Measurements from ENCODE around the gene LOXL1. TPM values are rescaled to one million over a fixed set of nuclear protein-coding genes. Genes with fewer than 3 reads are reported as not detected.

The LOXL1 gene, protein sequence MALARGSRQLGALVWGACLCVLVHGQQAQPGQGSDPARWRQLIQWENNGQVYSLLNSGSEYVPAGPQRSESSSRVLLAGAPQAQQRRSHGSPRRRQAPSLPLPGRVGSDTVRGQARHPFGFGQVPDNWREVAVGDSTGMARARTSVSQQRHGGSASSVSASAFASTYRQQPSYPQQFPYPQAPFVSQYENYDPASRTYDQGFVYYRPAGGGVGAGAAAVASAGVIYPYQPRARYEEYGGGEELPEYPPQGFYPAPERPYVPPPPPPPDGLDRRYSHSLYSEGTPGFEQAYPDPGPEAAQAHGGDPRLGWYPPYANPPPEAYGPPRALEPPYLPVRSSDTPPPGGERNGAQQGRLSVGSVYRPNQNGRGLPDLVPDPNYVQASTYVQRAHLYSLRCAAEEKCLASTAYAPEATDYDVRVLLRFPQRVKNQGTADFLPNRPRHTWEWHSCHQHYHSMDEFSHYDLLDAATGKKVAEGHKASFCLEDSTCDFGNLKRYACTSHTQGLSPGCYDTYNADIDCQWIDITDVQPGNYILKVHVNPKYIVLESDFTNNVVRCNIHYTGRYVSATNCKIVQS
- total RNA-seq = 14.0 TPM
- long read RNA-seq, partial matches to known transcripts = 0 of 4 reads
- long read RNA-seq, other reads (novel, unspliced or antisense) = 2 of 4 reads

DNA sequence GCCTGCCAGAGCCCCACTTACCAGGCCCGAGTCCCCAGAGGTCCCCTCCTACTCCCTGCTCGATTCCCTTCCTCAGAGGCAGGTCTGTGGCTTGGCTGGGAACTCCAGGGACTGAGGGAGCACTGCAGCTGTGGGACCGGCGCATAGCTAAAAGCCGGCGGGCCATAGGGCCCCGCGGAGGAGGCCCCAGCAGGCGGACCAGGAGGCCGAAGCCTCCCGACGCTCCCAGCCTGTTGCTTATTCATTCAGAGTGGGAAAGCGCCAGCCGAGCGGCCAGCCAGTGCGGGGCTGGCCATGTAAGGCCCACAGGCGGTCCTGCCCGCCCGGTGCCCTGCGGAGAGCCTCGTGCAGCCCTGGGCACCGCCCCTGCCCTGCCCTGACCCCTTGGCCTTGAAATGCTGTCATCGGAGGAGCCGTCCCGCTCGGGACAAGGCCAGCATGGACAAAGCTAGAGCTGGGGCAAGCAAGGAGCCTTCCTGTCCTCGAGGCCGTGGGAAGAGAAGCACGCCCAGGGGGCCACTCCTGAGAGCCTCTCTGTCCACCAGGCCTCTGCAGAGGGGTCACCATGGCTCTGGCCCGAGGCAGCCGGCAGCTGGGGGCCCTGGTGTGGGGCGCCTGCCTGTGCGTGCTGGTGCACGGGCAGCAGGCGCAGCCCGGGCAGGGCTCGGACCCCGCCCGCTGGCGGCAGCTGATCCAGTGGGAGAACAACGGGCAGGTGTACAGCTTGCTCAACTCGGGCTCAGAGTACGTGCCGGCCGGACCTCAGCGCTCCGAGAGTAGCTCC lies at the start of gene LOXL1:
Gene LOXL1, plus strand, starts transcription at position 244 of the 784 bp plus-strand sequence. Its CDS starts 322 bp downstream, at position 566.
- DNase-seq (ENCODE audit: low spot score) = peak; percentile 92

DNA sequence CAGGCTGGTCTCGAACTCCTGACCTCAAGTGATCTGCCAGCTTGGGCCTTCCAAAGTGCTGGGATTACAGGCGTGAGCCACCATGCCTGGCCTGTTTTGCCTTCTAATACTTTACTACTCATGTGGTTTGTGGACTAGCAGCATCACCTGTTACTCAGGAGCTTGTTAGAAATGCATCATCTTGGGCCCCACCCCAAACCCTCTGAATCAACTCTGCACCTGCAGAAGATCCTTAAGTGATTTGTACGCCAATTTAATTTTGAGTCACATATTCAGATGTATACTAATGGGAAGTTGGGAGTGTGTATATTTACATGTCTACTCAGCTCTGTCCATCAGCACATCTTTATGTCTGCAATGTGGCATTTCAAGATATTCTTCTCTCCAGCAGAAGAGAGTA lies 46.8 kb upstream of the LOXL1 start:
- no peak for DNase-seq (ENCODE audit: low spot score)

DNA sequence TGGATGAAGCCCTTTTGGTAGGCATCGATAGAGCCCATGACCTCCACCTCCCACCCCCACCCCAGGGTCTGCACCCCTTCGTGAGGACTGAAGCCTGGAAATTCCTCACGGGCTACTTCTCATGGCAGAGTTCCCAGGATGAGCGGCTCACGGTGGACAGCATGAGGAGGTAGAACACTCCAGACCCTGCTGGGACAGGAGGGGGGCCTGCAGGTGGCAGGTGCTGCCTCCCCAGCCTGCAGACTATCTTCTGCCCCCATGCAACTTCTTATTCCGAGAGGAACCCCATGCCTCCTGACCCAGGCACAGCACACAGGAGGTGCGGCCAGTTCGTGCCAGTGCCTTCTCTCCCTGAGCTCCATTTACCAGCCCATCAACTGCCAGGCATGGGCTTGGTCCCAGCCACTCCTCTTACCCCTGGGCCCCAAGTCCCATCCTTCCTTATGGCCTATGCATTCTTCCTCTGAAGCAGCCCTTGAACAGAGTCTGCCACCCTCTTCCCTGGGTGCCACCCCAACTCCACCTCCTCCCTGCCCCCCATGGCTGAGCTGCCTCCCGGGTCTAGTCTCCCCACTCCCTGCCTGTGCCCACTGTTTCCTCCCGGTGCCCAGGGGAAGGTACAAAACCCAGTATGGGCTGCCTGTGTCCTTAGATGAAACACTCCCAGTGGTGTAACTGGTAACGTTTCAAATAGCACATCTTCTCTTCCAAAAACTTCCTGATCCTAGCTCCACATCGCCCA lies 44.5 kb upstream of the LOXL1 start:
- peak; percentile 59 for DNase-seq (ENCODE audit: low spot score)

DNA sequence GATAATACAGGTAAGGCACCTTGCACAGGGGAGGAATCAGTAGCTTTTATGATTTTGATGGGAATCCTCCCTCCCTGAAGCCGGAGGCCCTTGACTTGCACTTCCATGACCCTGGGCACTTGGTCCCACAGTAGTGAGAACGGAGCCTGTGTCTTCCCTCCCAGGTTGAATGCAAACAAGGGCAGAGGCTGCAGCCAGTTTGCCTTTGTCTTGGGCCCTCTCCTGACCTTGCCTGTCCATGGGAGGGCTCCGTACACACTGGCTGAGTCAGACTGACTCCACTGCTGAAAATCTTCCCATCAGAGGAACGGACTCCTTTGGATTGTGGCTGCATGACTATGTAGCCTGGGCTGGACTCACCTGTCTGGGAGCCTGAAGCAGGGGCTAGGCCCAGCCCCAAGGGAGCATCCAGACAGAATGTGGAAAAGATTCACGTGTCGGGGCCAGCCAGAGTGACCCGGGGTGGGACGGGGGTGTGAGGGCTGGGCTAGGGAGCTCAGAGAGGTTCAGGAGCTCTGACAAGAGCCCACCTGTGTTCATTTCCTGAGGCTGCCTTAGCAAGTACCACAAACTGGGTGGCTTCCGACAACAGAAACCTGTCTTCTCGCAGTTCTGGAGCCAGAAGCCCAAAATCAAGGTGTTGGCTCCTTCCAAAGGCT lies 43.4 kb upstream of the LOXL1 start:
- DNase-seq (ENCODE audit: low spot score) = peak; percentile 75

DNA sequence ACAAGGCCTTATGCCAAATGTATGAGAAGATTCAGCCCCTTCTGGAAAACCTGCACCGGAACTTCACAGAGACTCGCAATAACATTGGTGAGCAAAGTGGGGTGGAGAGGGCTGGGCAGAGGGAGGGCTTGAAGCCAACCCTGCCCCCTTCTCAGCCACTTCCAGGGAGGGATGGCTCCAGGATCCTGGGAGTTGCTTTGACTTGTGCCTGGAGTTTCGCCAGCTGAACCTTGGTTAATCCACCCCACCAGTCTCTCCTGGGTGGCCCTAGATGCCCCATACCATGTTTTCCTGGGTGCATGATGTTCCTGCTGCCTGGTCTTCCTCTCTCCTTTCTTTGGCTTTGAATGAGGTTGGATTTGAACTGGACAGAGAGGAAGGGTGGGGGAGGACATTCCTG lies 42.1 kb upstream of the LOXL1 start:
- DNase-seq (ENCODE audit: low spot score) = peak; percentile 43

DNA sequence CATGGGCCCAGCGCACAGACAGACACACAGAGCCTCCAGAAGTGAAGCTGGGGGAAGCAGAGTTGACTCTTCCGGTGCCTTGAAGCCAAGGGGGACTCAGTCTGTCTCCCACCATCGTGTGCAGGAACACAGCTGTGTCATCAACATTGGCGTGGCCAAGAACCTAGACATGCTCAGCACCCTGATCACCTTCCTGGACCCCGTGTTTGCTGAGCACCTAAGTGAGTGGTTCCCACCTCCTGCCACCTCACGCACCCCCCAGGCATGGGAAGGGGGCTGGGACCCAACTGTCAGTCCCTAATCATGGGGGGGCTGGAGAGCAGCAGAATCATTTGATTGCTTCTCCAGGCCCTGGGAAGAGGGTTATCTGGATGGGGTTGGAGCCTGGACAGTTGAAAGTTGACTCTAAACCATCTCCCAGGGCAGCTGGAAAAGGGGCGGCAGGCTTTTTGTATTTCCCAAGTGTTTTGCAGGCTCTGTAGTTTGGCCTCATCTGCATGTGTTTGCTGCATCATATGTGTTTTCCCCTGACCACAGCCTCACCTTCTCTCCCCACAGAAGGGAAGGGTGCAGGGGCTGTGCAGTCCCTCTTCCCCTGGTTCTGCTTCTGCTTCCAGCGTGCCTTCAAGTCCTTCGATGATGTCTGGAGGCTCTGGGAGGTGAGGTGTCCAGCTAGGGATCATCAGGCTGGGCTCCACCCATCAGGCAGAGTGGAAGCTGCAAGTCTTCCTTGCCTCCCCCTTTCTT lies 40.1 kb upstream of the LOXL1 start:
- peak; percentile 75 for DNase-seq (ENCODE audit: low spot score)

DNA sequence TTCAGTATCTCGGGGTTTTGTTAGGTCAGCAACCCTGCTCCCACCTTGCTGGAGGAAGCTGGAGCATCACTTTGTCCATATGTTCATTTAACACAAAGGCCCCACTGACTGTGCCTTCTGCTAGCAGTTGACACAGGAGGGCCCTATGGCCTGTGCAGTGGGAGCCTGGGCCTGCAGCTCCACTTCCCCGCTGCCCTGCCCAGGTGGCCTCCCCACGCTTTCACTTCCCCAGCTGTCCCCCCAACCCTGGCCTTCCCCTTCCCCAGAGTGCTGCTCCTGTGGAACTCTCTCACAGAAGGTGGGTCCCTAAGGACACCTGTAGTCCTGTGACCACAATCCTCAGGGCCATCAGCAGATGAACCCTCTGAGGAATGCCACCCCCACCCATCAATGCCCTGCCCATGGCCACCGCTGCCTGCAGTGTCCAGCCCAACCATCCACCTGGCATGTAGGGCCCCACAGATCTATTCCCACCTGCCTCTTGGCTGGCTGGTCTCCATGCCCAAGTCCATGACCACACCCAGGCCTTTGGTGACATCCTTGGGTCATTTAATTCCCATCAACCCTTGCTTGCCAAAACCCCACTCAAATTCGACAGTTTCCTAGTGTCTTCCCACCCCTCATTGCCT lies 39.4 kb upstream of the LOXL1 start:
- DNase-seq (ENCODE audit: low spot score) = peak; percentile 60

DNA sequence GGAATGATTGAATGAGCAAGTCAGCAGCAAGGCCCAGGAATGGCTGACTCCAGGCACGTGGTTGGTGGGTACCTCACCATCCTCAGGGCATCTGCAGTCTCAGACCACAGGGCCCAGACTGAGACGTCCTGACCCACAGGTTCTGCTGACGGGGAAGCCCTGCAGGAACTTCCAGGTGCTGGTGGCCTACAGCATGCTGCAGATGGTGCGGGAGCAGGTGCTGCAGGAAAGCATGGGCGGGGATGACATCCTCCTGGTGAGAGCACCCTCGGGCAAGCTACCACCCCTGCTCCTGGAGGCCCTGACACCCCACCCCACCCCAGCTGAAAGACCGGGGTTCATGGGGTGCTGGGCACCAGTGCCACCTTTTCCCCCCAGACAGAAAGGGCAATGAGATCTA lies 38.8 kb upstream of the LOXL1 start:
- DNase-seq (ENCODE audit: low spot score) = peak; percentile 75

DNA sequence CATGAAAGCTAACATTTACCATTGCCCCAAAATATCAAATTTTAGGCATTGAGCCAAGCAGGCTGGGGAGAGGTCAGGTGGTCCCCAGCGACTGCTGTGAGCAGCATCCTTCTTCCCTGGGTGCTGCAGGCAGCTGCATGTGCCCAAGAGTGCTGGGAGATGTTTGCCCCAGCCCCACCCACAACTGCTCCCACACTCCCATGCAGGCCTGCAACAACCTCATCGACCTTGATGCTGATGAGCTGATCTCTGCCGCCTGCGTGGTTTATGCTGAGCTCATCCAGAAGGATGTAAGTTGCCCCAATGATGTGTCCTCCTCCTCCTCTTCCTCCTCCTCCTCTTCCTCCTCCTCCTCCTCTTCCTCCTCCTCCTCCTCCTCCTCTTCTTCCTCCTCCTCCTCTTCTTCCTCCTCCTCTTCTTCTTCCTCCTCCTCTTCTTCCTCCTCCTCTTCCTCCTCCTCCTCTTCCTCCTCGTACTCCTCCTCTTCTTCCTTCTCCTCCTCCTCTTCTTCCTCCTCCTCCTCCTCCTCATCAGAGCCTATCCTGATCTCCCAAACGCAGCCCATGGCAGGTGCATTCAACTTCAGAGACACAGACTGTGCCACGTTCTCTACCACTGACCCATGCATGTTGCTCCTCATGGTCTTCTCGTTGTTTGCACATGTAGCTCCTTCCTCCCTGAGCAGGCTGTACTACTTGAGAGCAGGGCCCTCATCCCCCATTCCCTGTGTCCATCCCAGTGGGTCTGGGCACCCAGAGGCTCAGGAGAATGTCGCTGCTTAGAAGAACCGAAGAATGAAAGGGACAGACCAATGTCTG lies 37.8 kb upstream of the LOXL1 start:
- no peak for DNase-seq (ENCODE audit: low spot score)

DNA sequence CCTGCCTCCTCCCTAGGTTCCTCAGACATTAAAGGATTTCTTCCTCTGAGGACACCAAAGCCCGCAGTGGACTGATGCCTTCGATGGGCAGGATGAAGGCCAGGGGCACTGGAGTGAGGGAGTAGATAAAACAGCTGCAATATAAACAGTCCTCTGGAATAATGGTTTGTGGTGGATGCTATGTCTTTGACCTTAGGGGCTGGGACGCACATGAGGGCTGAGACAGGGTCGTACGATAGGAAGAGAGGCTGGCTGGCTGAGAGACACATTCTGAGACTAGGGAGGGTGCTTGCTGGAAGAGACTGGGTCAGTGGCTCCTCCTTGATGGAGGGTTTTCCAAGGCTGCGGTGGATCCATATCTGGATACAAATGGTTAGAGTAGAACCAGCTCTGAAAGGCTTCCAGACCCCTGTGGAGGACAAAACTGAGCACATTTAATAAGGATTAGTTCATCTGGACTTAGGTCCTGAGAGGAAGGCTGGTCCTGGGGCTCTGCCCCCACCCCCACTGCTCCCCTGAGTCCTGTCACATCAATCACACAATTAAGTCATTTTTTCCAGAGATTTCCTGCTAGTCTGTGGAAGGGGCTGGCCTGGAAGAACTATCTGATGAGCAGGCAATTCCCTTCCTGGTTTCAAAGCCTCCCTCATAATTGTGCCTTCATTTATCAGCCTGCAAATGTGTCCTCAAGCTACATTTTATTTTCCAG lies 37.1 kb upstream of the LOXL1 start:
- DNase-seq (ENCODE audit: low spot score) = peak; percentile 55

DNA sequence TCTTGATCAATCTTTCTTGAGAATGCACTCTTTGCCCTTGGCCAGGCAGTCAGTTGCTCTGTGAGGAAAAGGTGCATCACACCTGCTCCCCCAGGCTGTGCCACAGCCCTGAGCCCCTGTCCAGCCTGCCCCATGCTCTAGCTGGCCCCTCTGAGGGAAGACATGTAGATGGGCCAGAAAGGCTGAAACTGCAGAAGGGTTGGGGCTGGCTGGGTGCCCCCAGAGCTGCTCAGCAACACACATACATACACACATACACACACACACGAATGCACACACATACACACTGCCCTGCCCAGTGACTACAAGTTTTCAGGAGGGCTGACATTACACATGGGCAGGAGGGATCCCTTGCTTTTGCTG lies 36.5 kb upstream of the LOXL1 start:
- DNase-seq (ENCODE audit: low spot score) = no peak

DNA sequence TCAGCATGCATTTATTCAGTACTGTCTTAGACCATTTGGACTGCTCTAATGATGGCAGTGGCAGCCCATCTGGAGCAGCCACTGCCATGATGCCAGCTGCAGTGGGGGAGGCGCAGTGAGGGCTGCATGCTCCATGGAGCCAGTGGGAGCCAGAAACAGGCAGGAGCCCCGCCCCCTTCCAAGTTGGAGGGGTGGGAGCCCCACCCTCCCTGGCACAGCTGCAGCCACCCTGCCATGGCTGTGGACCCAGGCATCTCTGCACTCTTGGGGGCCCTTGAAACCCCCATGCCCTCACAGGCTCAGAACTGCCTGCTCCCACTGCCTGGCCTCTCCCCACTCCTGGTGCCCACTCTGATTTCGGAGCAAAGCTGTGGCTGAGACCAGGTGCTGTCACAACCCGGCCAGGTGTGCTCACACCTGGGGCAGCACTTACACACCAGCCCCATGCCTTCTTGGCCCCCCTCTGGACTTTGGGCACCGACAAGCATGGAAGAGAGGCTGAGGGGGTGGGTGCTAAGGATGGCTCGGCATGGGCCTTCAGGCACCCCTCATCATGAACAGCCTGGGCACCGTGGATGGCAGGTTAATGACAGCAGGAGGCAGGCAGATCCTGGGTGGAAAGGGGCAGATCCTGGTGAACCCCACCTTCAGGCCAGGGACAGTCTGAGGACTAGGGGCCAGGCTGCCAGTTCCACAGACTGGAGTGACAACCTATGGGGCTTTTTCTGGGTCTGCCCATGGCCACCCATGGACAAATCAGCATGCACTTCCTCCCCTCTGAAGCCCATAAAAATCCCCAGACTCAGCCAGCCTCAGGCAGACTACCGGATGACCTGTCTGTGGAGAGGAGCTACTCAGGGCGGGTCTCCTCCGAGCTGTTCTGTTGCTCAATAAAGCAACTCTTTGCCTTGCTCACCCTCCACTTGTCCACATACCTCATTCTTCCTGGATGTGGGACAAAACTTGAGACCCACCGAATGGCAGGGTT lies 34.6 kb upstream of the LOXL1 start:
- peak; percentile 67 for DNase-seq (ENCODE audit: low spot score)

DNA sequence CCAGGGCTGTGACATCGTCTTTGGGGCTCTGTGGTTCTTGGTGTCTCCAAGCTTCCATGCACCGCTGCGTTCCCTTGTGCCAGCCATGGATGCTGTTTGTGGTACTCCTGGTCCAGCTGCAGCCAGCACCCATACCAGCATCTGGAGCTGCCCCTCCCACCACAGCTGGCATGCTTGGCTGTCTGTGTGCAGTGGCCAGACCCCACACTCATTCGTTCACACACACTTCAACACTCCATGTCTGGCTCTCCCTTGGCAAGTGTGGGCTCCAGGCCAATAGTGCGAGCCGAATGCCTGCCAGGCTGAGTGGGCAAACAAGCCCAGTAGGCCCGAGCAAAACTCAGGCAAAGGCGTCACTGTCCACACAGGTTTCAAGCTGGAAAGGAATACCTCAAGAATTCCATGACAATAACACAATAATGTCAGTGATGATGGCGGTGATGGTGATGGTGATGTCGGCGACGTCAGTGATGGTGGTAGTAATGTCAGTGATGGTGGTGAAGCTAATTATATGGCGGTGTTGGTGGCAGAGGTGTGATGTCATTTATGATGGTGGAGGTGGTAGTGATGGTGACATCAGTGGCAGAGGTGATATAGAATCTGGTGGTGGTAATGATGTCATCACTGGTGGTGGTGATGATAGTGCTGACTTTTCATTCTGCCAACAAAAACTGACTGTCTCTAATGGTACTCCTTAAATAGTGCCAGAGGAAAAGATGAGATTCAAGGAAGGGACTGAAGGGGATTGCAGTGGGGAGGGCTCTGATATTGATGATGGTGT lies 33.6 kb upstream of the LOXL1 start:
- DNase-seq (ENCODE audit: low spot score) = peak; percentile 55

DNA sequence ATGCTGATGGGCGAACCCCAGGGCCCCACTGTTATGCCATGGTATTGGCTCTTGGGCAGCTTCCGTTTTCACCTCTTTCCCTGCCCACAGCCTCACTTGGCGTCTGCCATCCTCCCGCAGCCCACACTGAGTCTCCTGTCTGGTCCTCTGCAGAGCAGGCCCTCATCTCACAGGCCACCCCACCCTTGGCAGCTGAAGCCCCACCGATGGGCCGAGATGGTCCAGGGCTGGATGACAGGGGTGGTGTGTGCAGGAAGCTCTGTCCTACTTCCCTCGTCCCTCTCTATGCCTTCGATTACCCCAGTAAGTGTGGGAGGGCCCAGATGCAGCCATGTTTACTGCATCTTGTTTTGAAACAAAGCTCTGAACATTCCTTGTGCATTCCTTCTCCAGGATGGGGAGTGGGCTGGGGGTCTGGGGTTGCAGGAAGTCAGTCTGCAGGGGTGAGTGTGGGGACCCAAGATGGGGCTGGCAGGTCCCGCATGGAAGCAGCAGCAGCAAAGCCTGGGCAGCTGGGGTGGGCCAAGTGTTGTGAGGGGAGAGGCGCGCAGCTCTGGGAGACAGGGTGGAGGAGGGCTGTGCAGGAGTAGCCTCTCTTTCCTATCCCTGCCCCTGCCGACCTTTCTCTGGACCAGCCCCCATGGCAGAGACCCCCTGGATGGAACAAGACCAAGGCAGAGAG lies 32.0 kb upstream of the LOXL1 start:
- peak; percentile 76 for DNase-seq (ENCODE audit: low spot score)

Measured in mesenteric fat pad (tissue), 1 donor.